HepG2 (cell line): Measurements from ENCODE around the gene C1orf159. TPM values are rescaled to one million over a fixed set of nuclear protein-coding genes. Genes with fewer than 3 reads are reported as not detected.

ENCODE experiments used
- ARNTL ChIP-seq: sonication (generic); formaldehyde crosslinking; IDR thresholded peaks from 2 replicates; pipeline ENCODE4 v1.4.0; 2020; ENCODE audit warnings: mild to moderate bottlenecking, missing genetic modification reagents
- FOXP1 ChIP-seq, 2 experiments: fragments of 450-650 bp in 1 of 2; IDR thresholded peaks; 2 replicates each; pipeline ENCODE4 v1.6.1; 2017 to 2018; ENCODE audit warnings: antibody characterized with exemption in 1 of 2
- ONECUT2 ChIP-seq: sonication (generic); formaldehyde crosslinking; IDR thresholded peaks from 2 replicates; pipeline ENCODE4 v1.4.0; 2020; ENCODE audit warnings: missing genetic modification reagents
- RFX5 ChIP-seq: IDR thresholded peaks from 2 replicates; pipeline ENCODE4 v1.6.1; 2011; ENCODE audit warnings: low read depth, low read length, improper control_type of control experiment
- SMC3 ChIP-seq: IDR thresholded peaks from 2 replicates; pipeline ENCODE4 v1.6.1; 2011; ENCODE audit warnings: low read length, improper control_type of control experiment
- USF2 ChIP-seq, 2 experiments: sonication (generic) in 1 of 2; formaldehyde crosslinking in 1 of 2; IDR thresholded peaks; 2 replicates each; pipeline versions ENCODE4 v1.5.1 to v1.6.1; 2011 to 2020; ENCODE audit warnings: borderline replicate concordance in 1 of 2, low read depth in 1 of 2, low read length in 1 of 2, mild to moderate bottlenecking in 1 of 2, missing genetic modification reagents in 1 of 2, moderate library complexity in 1 of 2
- ZNF17 ChIP-seq: sonication (generic); formaldehyde crosslinking; IDR thresholded peaks from 2 replicates; pipeline ENCODE4 v1.5.0; 2020; ENCODE audit warnings: mild to moderate bottlenecking, missing genetic modification reagents
- ZNF407 ChIP-seq: sonication (generic); formaldehyde crosslinking; IDR thresholded peaks from one replicate; pipeline ENCODE4 v1.5.1; 2020; ENCODE audit warnings: mild to moderate bottlenecking, missing genetic modification reagents; ENCODE audit errors: not compliant biosample characterization
- ZNF563 ChIP-seq: sonication (generic); formaldehyde crosslinking; IDR thresholded peaks from 2 replicates; pipeline ENCODE4 v1.8.0; 2022; ENCODE audit warnings: mild to moderate bottlenecking, moderate library complexity, missing genetic modification reagents
- ZNF674 ChIP-seq: sonication (generic); formaldehyde crosslinking; IDR thresholded peaks from 2 replicates; pipeline ENCODE4 v1.5.0; 2020; ENCODE audit warnings: low read depth, mild to moderate bottlenecking, missing genetic modification reagents
- polyA plus RNA-seq, 8 experiments: library from polyadenylated mRNA; depleted of rRNA in 3 of 8; stranded (reverse) in 7 of 8; unstranded in 1 of 8; fragments of >200 nt; fragmentation: Illumina TruSeq in 4 of 8; extraction: Trizol in 4 of 8; gene quantifications; 2 replicates each; pipeline versions ENCODE4 v1.2.1 to v1.2.3, GENCODE V29; 2011 to 2016; ENCODE audit warnings: low read depth in 4 of 8, missing spikeins in 1 of 8, mixed read lengths in 1 of 8; ENCODE audit not compliant: insufficient read depth in 1 of 8
- total RNA-seq, 5 experiments: library from RNA; depleted of rRNA; stranded (reverse); fragments of >200 nt; fragmentation: Illumina TruSeq; extraction: Trizol; gene quantifications; 2 replicates each; pipeline ENCODE4 v1.2.3, GENCODE V29; 2016; ENCODE audit warnings: low read depth in 1 of 5
- TF ChIP-seq, protein P1 (sequence below): sonication (generic); formaldehyde crosslinking; IDR thresholded peaks from 2 replicates; pipeline ENCODE4 v1.5.1; 2020; ENCODE audit warnings: missing genetic modification reagents, mild to moderate bottlenecking, borderline replicate concordance
- TF ChIP-seq, protein P2 (sequence below): sonication (generic); formaldehyde crosslinking; IDR thresholded peaks from 2 replicates; pipeline ENCODE4 v1.4.0; 2020; ENCODE audit warnings: missing genetic modification reagents

C1orf159 gene
- total and polyA plus RNA-seq, 2 of the 13 experiments (the other 11 are each of a cell fraction or from before 2014, with no cell fraction given) = 3.8 to 6.7 TPM

DNA sequence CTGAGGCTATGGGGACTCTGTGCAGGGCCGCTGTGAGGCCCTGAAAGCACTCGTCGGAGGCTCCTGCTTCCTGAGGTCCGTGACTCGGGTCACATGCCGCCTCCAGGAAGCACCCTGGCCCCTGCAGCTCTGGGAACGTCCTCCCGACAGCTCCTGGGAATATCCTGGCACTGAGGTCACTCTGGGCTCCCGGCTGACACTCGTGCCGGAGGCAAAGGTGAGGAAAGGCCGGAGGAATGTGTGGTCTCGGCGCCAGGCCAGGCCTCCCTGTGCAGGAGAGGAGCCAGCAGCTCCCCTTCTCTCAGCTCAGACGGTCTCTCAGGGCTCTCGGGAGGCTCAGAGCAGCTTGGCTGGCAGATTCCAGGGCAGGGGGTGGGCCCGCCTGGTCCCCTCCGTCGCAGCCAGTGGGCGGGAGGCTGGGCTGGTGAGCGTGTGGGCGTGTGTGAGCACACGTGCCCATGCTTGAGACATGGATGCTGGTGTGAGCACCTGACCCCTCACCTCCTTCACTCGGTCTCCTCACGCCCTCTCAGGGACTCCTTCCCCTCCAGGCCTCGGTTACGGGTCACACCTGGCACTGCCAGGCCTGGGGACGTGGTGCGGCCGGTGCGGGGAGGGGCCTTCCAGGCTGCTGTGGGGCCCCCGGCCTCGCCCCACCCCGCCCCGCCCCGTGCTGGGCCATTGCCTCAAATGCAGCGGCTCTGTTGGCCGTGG, 36.3 kb downstream of the C1orf159 start (continued):
- TF ChIP-seq, protein P1, sequence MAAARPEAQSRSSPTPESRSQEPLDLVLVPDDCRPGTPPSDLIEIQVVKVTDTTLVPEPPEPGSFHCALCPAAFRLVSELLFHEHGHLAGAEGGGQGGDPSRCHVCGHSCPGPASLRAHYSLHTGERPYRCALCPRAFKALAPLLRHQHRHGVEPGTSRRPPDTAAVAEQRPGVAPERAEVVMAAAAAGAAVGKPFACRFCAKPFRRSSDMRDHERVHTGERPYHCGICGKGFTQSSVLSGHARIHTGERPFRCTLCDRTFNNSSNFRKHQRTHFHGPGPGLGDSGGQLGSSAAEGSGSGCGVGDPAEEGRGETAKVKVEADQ (CRISPR knock-in tag) = no peak
- peak; percentile 34; the same call in 1 of the 2 replicates for TF ChIP-seq USF2 (IDR thresholded peaks at IDR 0.05; ENCODE audit: low read depth, low read length)
- no peak for TF ChIP-seq USF2 (CRISPR knock-in tag; IDR thresholded peaks at IDR 0.05; ENCODE audit: borderline replicate concordance)
- TF ChIP-seq, protein P2, sequence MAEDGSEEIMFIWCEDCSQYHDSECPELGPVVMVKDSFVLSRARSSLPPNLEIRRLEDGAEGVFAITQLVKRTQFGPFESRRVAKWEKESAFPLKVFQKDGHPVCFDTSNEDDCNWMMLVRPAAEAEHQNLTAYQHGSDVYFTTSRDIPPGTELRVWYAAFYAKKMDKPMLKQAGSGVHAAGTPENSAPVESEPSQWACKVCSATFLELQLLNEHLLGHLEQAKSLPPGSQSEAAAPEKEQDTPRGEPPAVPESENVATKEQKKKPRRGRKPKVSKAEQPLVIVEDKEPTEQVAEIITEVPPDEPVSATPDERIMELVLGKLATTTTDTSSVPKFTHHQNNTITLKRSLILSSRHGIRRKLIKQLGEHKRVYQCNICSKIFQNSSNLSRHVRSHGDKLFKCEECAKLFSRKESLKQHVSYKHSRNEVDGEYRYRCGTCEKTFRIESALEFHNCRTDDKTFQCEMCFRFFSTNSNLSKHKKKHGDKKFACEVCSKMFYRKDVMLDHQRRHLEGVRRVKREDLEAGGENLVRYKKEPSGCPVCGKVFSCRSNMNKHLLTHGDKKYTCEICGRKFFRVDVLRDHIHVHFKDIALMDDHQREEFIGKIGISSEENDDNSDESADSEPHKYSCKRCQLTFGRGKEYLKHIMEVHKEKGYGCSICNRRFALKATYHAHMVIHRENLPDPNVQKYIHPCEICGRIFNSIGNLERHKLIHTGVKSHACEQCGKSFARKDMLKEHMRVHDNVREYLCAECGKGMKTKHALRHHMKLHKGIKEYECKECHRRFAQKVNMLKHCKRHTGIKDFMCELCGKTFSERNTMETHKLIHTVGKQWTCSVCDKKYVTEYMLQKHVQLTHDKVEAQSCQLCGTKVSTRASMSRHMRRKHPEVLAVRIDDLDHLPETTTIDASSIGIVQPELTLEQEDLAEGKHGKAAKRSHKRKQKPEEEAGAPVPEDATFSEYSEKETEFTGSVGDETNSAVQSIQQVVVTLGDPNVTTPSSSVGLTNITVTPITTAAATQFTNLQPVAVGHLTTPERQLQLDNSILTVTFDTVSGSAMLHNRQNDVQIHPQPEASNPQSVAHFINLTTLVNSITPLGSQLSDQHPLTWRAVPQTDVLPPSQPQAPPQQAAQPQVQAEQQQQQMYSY (CRISPR knock-in tag) = no peak
- peak; percentile 46; the same call in 1 of the 2 replicates for TF ChIP-seq ZNF563
- TF ChIP-seq ZNF17 (CRISPR knock-in tag) = no peak
- TF ChIP-seq ZNF407 (CRISPR knock-in tag) = no peak
- TF ChIP-seq RFX5 = no peak
- peak; percentile 56; the same call in 1 of the 2 replicates for TF ChIP-seq ARNTL
- TF ChIP-seq ONECUT2 (CRISPR knock-in tag) = no peak
- TF ChIP-seq SMC3 = no peak
- no peak for TF ChIP-seq ZNF674 (CRISPR knock-in tag)
- no peak for TF ChIP-seq FOXP1 (IDR thresholded peaks at IDR 0.05)
- TF ChIP-seq FOXP1 (CRISPR knock-in tag; IDR thresholded peaks at IDR 0.05) = no peak
